ENCODE data around the gene GBF1. TPM values are rescaled to one million over a fixed set of nuclear protein-coding genes. Genes with fewer than 3 reads are reported as not detected.

The GBF1 gene
- total RNA-seq, 1 experiment from 2014 or later, result 50.6 TPM

DNA sequence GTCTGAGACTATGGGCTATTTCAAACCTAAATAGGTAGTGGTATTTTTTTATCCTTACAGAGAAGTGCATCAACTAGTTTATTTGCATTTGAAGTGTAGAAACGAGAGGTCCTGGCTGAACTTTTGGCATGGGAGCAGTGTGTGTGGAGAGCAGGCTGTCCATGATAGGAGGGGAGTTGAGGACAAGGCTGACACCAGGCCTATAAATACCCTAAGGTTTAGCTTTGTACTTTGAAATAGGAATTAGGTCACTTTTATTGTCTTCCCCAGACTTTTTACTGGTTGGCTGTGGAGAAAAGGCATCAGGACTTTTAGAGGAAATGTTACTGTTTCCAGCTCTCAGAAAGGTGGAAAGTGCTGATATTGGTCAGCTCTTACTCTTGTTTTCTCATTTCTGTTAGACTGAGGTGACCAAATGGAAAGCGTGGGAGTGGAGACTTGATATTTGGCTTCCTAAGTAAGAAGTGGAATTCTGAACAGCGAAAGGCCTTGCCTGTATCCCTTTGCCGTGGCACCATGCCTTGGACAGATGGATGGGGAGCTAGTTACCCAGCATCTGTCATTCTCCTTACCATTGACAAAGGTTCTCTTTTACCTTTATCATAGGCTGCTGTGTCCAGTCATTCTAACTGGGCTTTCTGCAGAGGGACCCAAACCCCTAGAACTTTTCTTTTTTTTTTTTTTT lies 46.0 kb downstream of the GBF1 start:
- POLR2A ChIA-PET, result interaction anchor here (1.0 kb wide), 1 partner anchor 38 kb away, joined by 3 read pairs; no protein-coding TSS in a partner anchor
- intact Hi-C loops (cut with micrococcal nuclease), result no loop called here
- DNase-seq (ENCODE audit: unreplicated experiment), result no peak
- Mint-ChIP-seq H3K9me3 (ENCODE audit: unreplicated experiment) (no peaks in the 10 kb centered on the region), H3K36me3 (ENCODE audit: insufficient read depth, unreplicated experiment) (peaks cover 12% of the 10 kb centered on the region), H3K4me3 (ENCODE audit: unreplicated experiment) (no peak overlapping the region), H3K27me3 (ENCODE audit: insufficient read depth, unreplicated experiment) (no peaks in the 10 kb centered on the region), H3K27ac (ENCODE audit: low read depth, unreplicated experiment) (peak overlapping the region; percentile 28), H3K4me1 (ENCODE audit: insufficient read depth, unreplicated experiment) (no peaks in the 10 kb centered on the region)
- TF ChIP-seq, protein P1, sequence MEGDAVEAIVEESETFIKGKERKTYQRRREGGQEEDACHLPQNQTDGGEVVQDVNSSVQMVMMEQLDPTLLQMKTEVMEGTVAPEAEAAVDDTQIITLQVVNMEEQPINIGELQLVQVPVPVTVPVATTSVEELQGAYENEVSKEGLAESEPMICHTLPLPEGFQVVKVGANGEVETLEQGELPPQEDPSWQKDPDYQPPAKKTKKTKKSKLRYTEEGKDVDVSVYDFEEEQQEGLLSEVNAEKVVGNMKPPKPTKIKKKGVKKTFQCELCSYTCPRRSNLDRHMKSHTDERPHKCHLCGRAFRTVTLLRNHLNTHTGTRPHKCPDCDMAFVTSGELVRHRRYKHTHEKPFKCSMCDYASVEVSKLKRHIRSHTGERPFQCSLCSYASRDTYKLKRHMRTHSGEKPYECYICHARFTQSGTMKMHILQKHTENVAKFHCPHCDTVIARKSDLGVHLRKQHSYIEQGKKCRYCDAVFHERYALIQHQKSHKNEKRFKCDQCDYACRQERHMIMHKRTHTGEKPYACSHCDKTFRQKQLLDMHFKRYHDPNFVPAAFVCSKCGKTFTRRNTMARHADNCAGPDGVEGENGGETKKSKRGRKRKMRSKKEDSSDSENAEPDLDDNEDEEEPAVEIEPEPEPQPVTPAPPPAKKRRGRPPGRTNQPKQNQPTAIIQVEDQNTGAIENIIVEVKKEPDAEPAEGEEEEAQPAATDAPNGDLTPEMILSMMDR (IDR thresholded peaks at IDR 0.05; ENCODE audit: unreplicated experiment), result no peak
- CTCF ChIA-PET, result no interaction called here
- BruUV-seq (replicated peaks), result no TSS peak

DNA sequence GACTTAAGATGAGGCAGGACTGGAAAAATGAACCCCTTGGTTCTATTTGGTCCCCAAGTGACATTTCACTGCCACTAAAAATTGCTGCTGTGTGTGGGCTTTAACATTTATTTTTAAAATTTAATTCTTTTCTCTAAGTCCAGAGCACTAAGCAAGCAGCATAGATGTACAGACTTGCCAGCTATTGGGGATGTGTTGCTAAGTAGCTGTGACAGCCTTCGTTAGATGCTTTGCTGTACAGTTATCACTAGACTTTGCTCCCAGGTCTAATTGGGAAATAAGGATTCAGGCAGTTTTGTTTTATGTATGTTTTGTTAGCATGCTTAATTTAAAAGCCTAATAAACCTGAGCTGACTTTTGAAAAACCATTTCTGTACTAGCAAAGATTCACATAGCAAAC lies 51.8 kb downstream of the GBF1 start:
- no TSS peak for BruUV-seq (replicated peaks)
- CTCF ChIA-PET, result interaction anchor here (0.6 to 1.6 kb wide), 3 partner anchors 10 to 84 kb away, joined by 3 to 6 read pairs (median 4); no protein-coding TSS in a partner anchor
- H3K27ac Mint-ChIP-seq (ENCODE audit: low read depth, unreplicated experiment), result no peak overlapping the region

DNA sequence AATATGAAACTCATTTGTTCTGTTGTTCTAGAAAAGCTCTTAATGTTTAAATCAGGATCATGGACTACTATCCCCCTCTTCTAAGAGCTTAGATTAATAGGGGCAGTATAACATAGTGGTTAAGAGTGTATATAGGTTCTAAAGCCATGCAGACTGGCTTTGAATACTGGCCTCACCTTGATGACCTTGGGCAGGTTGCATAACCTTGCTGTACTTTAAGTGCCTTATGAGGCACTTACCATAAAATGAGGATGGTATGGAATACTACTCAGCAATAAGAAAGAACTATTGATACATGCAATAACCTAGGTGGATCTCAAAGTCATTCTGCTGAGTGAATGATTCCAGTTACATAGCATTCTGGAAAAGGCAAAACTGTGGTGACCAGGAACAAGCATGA lies 53.6 kb downstream of the GBF1 start:
- Mint-ChIP-seq H3K27ac (ENCODE audit: low read depth, unreplicated experiment) (no peak overlapping the region), H3K4me1 (ENCODE audit: insufficient read depth, unreplicated experiment) (peaks cover 17% of the 10 kb centered on the region), H3K36me3 (ENCODE audit: insufficient read depth, unreplicated experiment) (no peaks in the 10 kb centered on the region), H3K4me3 (ENCODE audit: unreplicated experiment) (no peak overlapping the region), H3K9me3 (ENCODE audit: unreplicated experiment) (no peaks in the 10 kb centered on the region), H3K27me3 (ENCODE audit: insufficient read depth, unreplicated experiment) (no peaks in the 10 kb centered on the region)
- POLR2A ChIA-PET, result interaction anchor here (0.6 to 1.1 kb wide), 3 partner anchors 15 to 24 kb away, joined by 3 to 5 read pairs (median 4); no protein-coding TSS in a partner anchor
- BruUV-seq (replicated peaks), result no TSS peak
- intact Hi-C loops (cut with micrococcal nuclease), result no loop called here
- no peak for DNase-seq (ENCODE audit: unreplicated experiment)
- TF ChIP-seq, protein P1 (IDR thresholded peaks at IDR 0.05; ENCODE audit: unreplicated experiment), result no peak
- CTCF ChIA-PET, result interaction anchor here (0.7 kb wide), 1 partner anchor 58 kb away, joined by 3 read pairs; no protein-coding TSS in a partner anchor

More for the DNA sequence above, 51.8 kb downstream of the GBF1 start:
- Mint-ChIP-seq H3K27me3 (ENCODE audit: insufficient read depth, unreplicated experiment) (no peaks in the 10 kb centered on the region), H3K4me1 (ENCODE audit: insufficient read depth, unreplicated experiment) (peaks cover 17% of the 10 kb centered on the region), H3K36me3 (ENCODE audit: insufficient read depth, unreplicated experiment) (no peaks in the 10 kb centered on the region), H3K4me3 (ENCODE audit: unreplicated experiment) (no peak overlapping the region), H3K9me3 (ENCODE audit: unreplicated experiment) (no peaks in the 10 kb centered on the region)
- no peak for DNase-seq (ENCODE audit: unreplicated experiment)
- intact Hi-C loops (cut with micrococcal nuclease), result no loop called here
- TF ChIP-seq, protein P1 (IDR thresholded peaks at IDR 0.05; ENCODE audit: unreplicated experiment), result no peak
- POLR2A ChIA-PET, result no interaction called here

DNA sequence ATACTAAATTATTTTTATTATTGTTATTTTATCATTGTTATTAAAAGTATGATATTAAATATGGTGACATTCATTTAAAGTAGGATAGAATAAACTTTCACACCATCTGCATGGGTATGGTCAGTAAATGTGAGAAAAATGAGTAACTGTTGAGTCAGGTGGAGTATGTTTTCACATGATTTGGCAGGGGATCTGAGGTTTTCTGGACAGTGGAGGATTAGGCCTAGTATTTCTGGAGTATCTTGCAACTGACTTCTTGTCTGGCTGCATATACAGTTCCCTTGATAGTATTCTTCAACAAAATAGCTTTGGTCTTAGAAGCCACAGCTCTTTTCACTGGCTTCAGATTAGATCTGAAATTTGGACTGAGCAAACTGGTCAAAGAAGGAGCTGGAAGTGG lies 54.5 kb downstream of the GBF1 start:
- no peaks in the 10 kb centered on the region for H3K27me3 Mint-ChIP-seq (ENCODE audit: insufficient read depth, unreplicated experiment)
- DNase-seq (ENCODE audit: unreplicated experiment), result peak; percentile 71
- TF ChIP-seq, protein P1 (IDR thresholded peaks at IDR 0.05; ENCODE audit: unreplicated experiment), result no peak
- H3K36me3 Mint-ChIP-seq (ENCODE audit: insufficient read depth, unreplicated experiment), result peaks cover 5% of the 10 kb centered on the region
- CTCF ChIA-PET, result interaction anchor here (0.7 to 1.4 kb wide), 2 partner anchors 52 to 133 kb away, joined by 3 to 6 read pairs; no protein-coding TSS in a partner anchor
- intact Hi-C loops (cut with micrococcal nuclease), result no loop called here
- peaks cover 17% of the 10 kb centered on the region for H3K4me1 Mint-ChIP-seq (ENCODE audit: insufficient read depth, unreplicated experiment)
- no TSS peak for BruUV-seq (replicated peaks)
- peak overlapping the region; percentile 63 for H3K27ac Mint-ChIP-seq (ENCODE audit: low read depth, unreplicated experiment)
- H3K4me3 Mint-ChIP-seq (ENCODE audit: unreplicated experiment), result no peak overlapping the region
- H3K9me3 Mint-ChIP-seq (ENCODE audit: unreplicated experiment), result no peaks in the 10 kb centered on the region
- POLR2A ChIA-PET, result interaction anchor here (0.6 to 1.5 kb wide), 2 partner anchors 24 to 54 kb away, joined by 4 to 7 read pairs; partner anchors contain the start of gene GBF1
